Activated T-helper 2 cell treated with anti-CD3 and anti-CD28 coated beads, Interferon-gamma antibody, Interleukin-2, Interleukin-4, amounts not matched to agents 10 μg/mL and 5 μg/mL and 100 μg/mL, durations not matched to agents 14 hours and 24 hours and 36 hours (primary cell): Measurements from ENCODE around the gene GNB1L. TPM values are rescaled to one million over a fixed set of nuclear protein-coding genes. Genes with fewer than 3 reads are reported as not detected.
A peak's percentile ranks its signal among the peaks of the same experiment; 100 is the strongest.

Experiments used
- DNase-seq: peaks from one replicate; pipeline ENCODE4 v3.0.0; 2021; ENCODE audit warnings: low spot score
- H3K27ac Mint-ChIP-seq: one replicate; pipeline ENCODE4 v1.8.0; 2021; ENCODE audit warnings: mixed read lengths
- H3K27me3 Mint-ChIP-seq: one replicate; pipeline ENCODE4 v1.8.0; 2021; ENCODE audit warnings: low read depth, mixed read lengths
- H3K36me3 Mint-ChIP-seq: one replicate; pipeline ENCODE4 v1.8.0; 2021; ENCODE audit warnings: low read depth, mixed read lengths
- H3K4me1 Mint-ChIP-seq: one replicate; pipeline ENCODE4 v1.8.0; 2021; ENCODE audit warnings: low read depth, mixed read lengths
- H3K4me3 Mint-ChIP-seq: one replicate; pipeline ENCODE4 v1.8.0; 2021; ENCODE audit warnings: low read depth, mild to moderate bottlenecking, moderate library complexity, mixed read lengths
- H3K9me3 Mint-ChIP-seq: one replicate; pipeline ENCODE4 v1.8.0; 2021; ENCODE audit warnings: mixed read lengths
- intact Hi-C: fragments of 100-400 bp; cut with micrococcal nuclease; formaldehyde crosslinking; loops from one replicate; pipeline ENCODE4 v1.15.1; 2023
- total RNA-seq: library from RNA; stranded (reverse); gene quantifications from 2 replicates; pipeline ENCODE4 v1.2.3, GENCODE V29; 2022

The GNB1L gene
- total RNA-seq, 1 donor from 2014 or later: 14.7 TPM

- DNase-seq: no peak
Measured at GRCh38 chr22:19859861-19860510, 5.3 kb upstream of the GNB1L start.

GRCh38 chr22:19857382-19857781 lies 2.7 kb upstream of the GNB1L start:
- H3K36me3 Mint-ChIP-seq: peaks cover 28% of the 10 kb centered on the region
- H3K4me1 Mint-ChIP-seq: peaks cover 33% of the 10 kb centered on the region
- intact Hi-C loops: loop anchor here (5.0 kb wide), 1 partner anchor 260 kb away; the partner anchor contains the start of genes RANBP1 and TRMT2A
- DNase-seq: no peak
- peak overlapping the region; percentile 30 for H3K4me3 Mint-ChIP-seq
- no peaks in the 10 kb centered on the region for H3K9me3 Mint-ChIP-seq
- H3K27ac Mint-ChIP-seq: no peak overlapping the region
- no peaks in the 10 kb centered on the region for H3K27me3 Mint-ChIP-seq

More at GRCh38 chr22:19859861-19860510, 5.3 kb upstream of the GNB1L start:
- H3K27ac Mint-ChIP-seq: no peak overlapping the region
- intact Hi-C loops: loop anchor here (5.0 kb wide), 1 partner anchor 257 kb away; the partner anchor contains the start of genes RANBP1 and TRMT2A
- H3K9me3 Mint-ChIP-seq: no peaks in the 10 kb centered on the region
- H3K4me3 Mint-ChIP-seq: no peak overlapping the region
- peaks cover 16% of the 10 kb centered on the region for H3K4me1 Mint-ChIP-seq
- peaks cover 11% of the 10 kb centered on the region for H3K36me3 Mint-ChIP-seq
- no peaks in the 10 kb centered on the region for H3K27me3 Mint-ChIP-seq

GRCh38 chr22:19855504-19856409 lies 1.1 kb upstream of the GNB1L start:
- Mint-ChIP-seq H3K27ac (peak overlapping the region; percentile 93), H3K4me3 (peak overlapping the region; percentile 98), H3K9me3 (no peaks in the 10 kb centered on the region), H3K4me1 (peaks cover 35% of the 10 kb centered on the region), H3K27me3 (no peaks in the 10 kb centered on the region), H3K36me3 (peaks cover 33% of the 10 kb centered on the region)
- intact Hi-C loops: loop anchor here (2.0 to 5.0 kb wide), 2 partner anchors 125 to 262 kb away; partner anchors contain the start of genes RANBP1 and TRMT2A
- DNase-seq: peak; percentile 51

GRCh38 chr22:19853879-19854777 lies 546 bp downstream of the GNB1L start:
- Mint-ChIP-seq H3K9me3 (no peaks in the 10 kb centered on the region), H3K27ac (peak overlapping the region; percentile 93), H3K27me3 (no peaks in the 10 kb centered on the region), H3K4me3 (peak overlapping the region; percentile 98), H3K4me1 (peaks cover 35% of the 10 kb centered on the region), H3K36me3 (peaks cover 46% of the 10 kb centered on the region)
- DNase-seq: peak; percentile 16
- intact Hi-C loops: loop anchor here (1.0 to 5.0 kb wide), 3 partner anchors 38 to 123 kb away; partner anchors contain the start of genes COMT and TXNRD2

GRCh38 chr22:19853058-19853878 lies 1.4 kb downstream of the GNB1L start:
- Mint-ChIP-seq H3K27ac (peak overlapping the region; percentile 93), H3K36me3 (peaks cover 50% of the 10 kb centered on the region), H3K4me3 (peak overlapping the region; percentile 98), H3K9me3 (no peaks in the 10 kb centered on the region), H3K27me3 (no peaks in the 10 kb centered on the region), H3K4me1 (peaks cover 35% of the 10 kb centered on the region)
- intact Hi-C loops: loop anchor here (5.0 kb wide), 1 partner anchor 89 kb away; the partner anchor contains the start of genes COMT and TXNRD2
- DNase-seq: no peak

GRCh38 chr22:19852177-19852781 lies 2.4 kb downstream of the GNB1L start:
- Mint-ChIP-seq H3K36me3 (peaks cover 52% of the 10 kb centered on the region), H3K27me3 (no peaks in the 10 kb centered on the region), H3K4me1 (peaks cover 31% of the 10 kb centered on the region), H3K4me3 (peak overlapping the region; percentile 98), H3K9me3 (peaks cover 7% of the 10 kb centered on the region), H3K27ac (no peak overlapping the region)
- no peak for DNase-seq
- intact Hi-C loops: loop anchor here (5.0 kb wide), 1 partner anchor 90 kb away; the partner anchor contains the start of genes COMT and TXNRD2

- Mint-ChIP-seq H3K27me3 (no peaks in the 10 kb centered on the region), H3K36me3 (peaks cover 48% of the 10 kb centered on the region), H3K4me1 (peaks cover 24% of the 10 kb centered on the region), H3K27ac (no peak overlapping the region), H3K4me3 (peak overlapping the region; percentile 98), H3K9me3 (peaks cover 7% of the 10 kb centered on the region)
- DNase-seq: no peak
- intact Hi-C loops: loop anchor here (5.0 kb wide), 1 partner anchor 91 kb away; the partner anchor contains the start of genes COMT and TXNRD2
Measured at GRCh38 chr22:19851291-19852176, 3.1 kb downstream of the GNB1L start.

GRCh38 chr22:19850763-19851109 lies 3.9 kb downstream of the GNB1L start:
- peaks cover 52% of the 10 kb centered on the region for H3K36me3 Mint-ChIP-seq
- H3K4me3 Mint-ChIP-seq: no peak overlapping the region
- peaks cover 19% of the 10 kb centered on the region for H3K4me1 Mint-ChIP-seq
- no peak overlapping the region for H3K27ac Mint-ChIP-seq
- H3K9me3 Mint-ChIP-seq: peaks cover 7% of the 10 kb centered on the region
- H3K27me3 Mint-ChIP-seq: no peaks in the 10 kb centered on the region
- intact Hi-C loops: loop anchor here (5.0 kb wide), 1 partner anchor 92 kb away; the partner anchor contains the start of genes COMT and TXNRD2
- no peak for DNase-seq

- H3K27me3 Mint-ChIP-seq: no peaks in the 10 kb centered on the region
- H3K36me3 Mint-ChIP-seq: peaks cover 54% of the 10 kb centered on the region
- intact Hi-C loops: loop anchor here (5.0 kb wide), 1 partner anchor 92 kb away; the partner anchor contains the start of genes COMT and TXNRD2
- peaks cover 19% of the 10 kb centered on the region for H3K4me1 Mint-ChIP-seq
- no peak overlapping the region for H3K4me3 Mint-ChIP-seq
- DNase-seq: no peak
- H3K27ac Mint-ChIP-seq: no peak overlapping the region
- H3K9me3 Mint-ChIP-seq: peaks cover 7% of the 10 kb centered on the region
Measured at GRCh38 chr22:19849835-19850762, 4.6 kb downstream of the GNB1L start.
